CD4-positive, alpha-beta memory T cell (primary cell): Measurements from ENCODE around the gene TKTL1. TPM values are rescaled to one million over a fixed set of nuclear protein-coding genes. Genes with fewer than 3 reads are reported as not detected.

Experiments
- CTCF ChIA-PET: fragments of 350-600 bp; sonication (Branson Sonifier 250); formaldehyde crosslinking; loops from one replicate; lab custom pipeline; 2021; ENCODE audit warnings: inconsistent platforms; ENCODE audit not compliant: partially characterized antibody; lab: Charles Lee
- POLR2A ChIA-PET: fragments of 350-600 bp; sonication (Branson Sonifier 250); formaldehyde crosslinking; loops from one replicate; lab custom pipeline; 2021; ENCODE audit not compliant: partially characterized antibody; lab: Charles Lee
- DNase-seq, 5 donors: peaks; one replicate each; pipeline versions ENCODE4 v3.0.0 to v3.0.0-alpha.2; 2020 to 2022; ENCODE audit warnings: mixed read lengths in 1 of 5
- H3K27ac ChIP-seq: one replicate; pipeline ENCODE4 v1.7.0; 2013; ENCODE audit warnings: low read depth, low read length
- H3K27me3 ChIP-seq: 2 replicates; pipeline ENCODE4 v1.7.0; 2013; ENCODE audit warnings: mild to moderate bottlenecking, low read length, moderate library complexity; ENCODE audit not compliant: insufficient read depth
- H3K36me3 ChIP-seq: 2 replicates; pipeline ENCODE4 v1.7.0; 2013; ENCODE audit warnings: mild to moderate bottlenecking, low read length, moderate library complexity; ENCODE audit not compliant: insufficient read depth
- H3K4me1 ChIP-seq: 2 replicates; pipeline ENCODE4 v1.7.0; 2013; ENCODE audit warnings: mild to moderate bottlenecking, low read length, moderate library complexity; ENCODE audit not compliant: insufficient read depth
- H3K4me3 ChIP-seq, 2 donors: one replicate each; pipeline ENCODE4 v1.7.0; 2013; ENCODE audit warnings: low read length in 2 of 2, mild to moderate bottlenecking in 1 of 2
- H3K9me3 ChIP-seq, 2 donors: one replicate each; pipeline ENCODE4 v1.7.0; 2013; ENCODE audit warnings: low read length in 2 of 2, control low read depth in 1 of 2; ENCODE audit not compliant: control insufficient read depth in 1 of 2
- H3K27ac Mint-ChIP-seq, 7 donors: one replicate each; pipeline ENCODE4 v1.8.0; 2020 to 2021; ENCODE audit warnings: mixed read lengths in 7 of 7, mild to moderate bottlenecking in 6 of 7, inconsistent platforms in 3 of 7, moderate library complexity in 3 of 7
- H3K27me3 Mint-ChIP-seq, 2 donors: one replicate each; pipeline ENCODE4 v1.8.0; 2020 to 2021; ENCODE audit warnings: mixed read lengths in 2 of 2
- H3K36me3 Mint-ChIP-seq, 2 donors: one replicate each; pipeline ENCODE4 v1.8.0; 2020 to 2021; ENCODE audit warnings: mixed read lengths in 2 of 2, inconsistent platforms in 1 of 2, mild to moderate bottlenecking in 1 of 2
- H3K4me1 Mint-ChIP-seq, 4 donors: one replicate each; pipeline ENCODE4 v1.8.0; 2020 to 2021; ENCODE audit warnings: mixed read lengths in 4 of 4, mild to moderate bottlenecking in 1 of 4
- H3K4me3 Mint-ChIP-seq, 8 donors: one replicate each; pipeline ENCODE4 v1.8.0; 2020 to 2021; ENCODE audit warnings: mixed read lengths in 8 of 8, mild to moderate bottlenecking in 7 of 8, moderate library complexity in 6 of 8, inconsistent platforms in 3 of 8
- H3K9me3 Mint-ChIP-seq, 8 donors: one replicate each; pipeline ENCODE4 v1.8.0; 2020 to 2021; ENCODE audit warnings: mixed read lengths in 8 of 8, mild to moderate bottlenecking in 5 of 8, inconsistent platforms in 3 of 8, moderate library complexity in 1 of 8
- intact Hi-C: fragments of 100-400 bp; cut with micrococcal nuclease; formaldehyde crosslinking; loops from one replicate; pipeline ENCODE4 v1.15.1; 2023
- polyA plus RNA-seq, 2 donors: library from polyadenylated mRNA; unstranded; fragments of 300-500 nt; fragmentation: Illumina TruSeq; gene quantifications; one replicate each; pipeline ENCODE4 v1.2.3, GENCODE V29; 2021
- total RNA-seq, 2 experiments: library from RNA; stranded (reverse); gene quantifications; one replicate each; pipeline ENCODE4 v1.2.3, GENCODE V29; 2021

TKTL1 gene
- total and polyA plus RNA-seq, 4 experiments from 2014 or later = 0.32 to 44.1 (median 10.6) TPM

- Histone ChIP-seq H3K9me3 (no peaks in the 10 kb centered on the region), H3K4me3 (peak overlapping the region; percentile 62 to 66), H3K27me3 (no peaks in the 10 kb centered on the region), H3K36me3 (no peaks in the 10 kb centered on the region), H3K4me1 (peaks cover 26% of the 10 kb centered on the region), H3K27ac (peak overlapping the region; percentile 99)
- Mint-ChIP-seq H3K36me3 (peaks cover 3 to 14% of the 10 kb centered on the region in 2 donors), H3K4me3 (peak overlapping the region; percentile 78 to 91 (median 83)), H3K27me3 (no peaks in the 10 kb centered on the region), H3K27ac (peak overlapping the region; percentile 90 to 95 (median 94)), H3K4me1 (peaks cover 4 to 23% (median 11%) of the 10 kb centered on the region in 4 donors), H3K9me3 (peaks cover 0 to 2% (median 0%) of the 10 kb centered on the region in 8 donors)
- intact Hi-C loops = loop anchor here (1.0 to 10.0 kb wide), 3 partner anchors 8 to 405 kb away; partner anchors contain the start of genes HCFC1, MECP2 and TMEM187
- no peak for DNase-seq
- ChIA-PET POLR2A (interaction anchor here (0.7 to 3.7 kb wide), 12 partner anchors 9 to 408 kb away, joined by 3 to 36 read pairs (median 4); partner anchors contain the start of genes G6PD, HCFC1 and RPL10), CTCF (interaction anchor here (2.5 kb wide), 1 partner anchor 9 kb away, joined by 5 read pairs; no protein-coding TSS in a partner anchor)
These were observed 84.0 kb downstream of the TKTL1 start for GRCh38 chrX:154379569-154379951.

Other genes starting within 250 kb of the TKTL1 start
- 100 to 1,000 TPM; 103 to 108 TPM for gene MECP2, start 198.1 kb upstream of the TKTL1 start, total RNA-seq
- gene MECP2, start 198.1 kb upstream of the TKTL1 start, polyA plus RNA-seq = 10 to 100 TPM in 1 of 2 donors, 1 to 10 TPM in 1; 9.5 to 26.5 TPM
- gene OPN1LW, start 151.6 kb upstream of the TKTL1 start, total RNA-seq = not detected
- not detected for gene OPN1LW, start 151.6 kb upstream of the TKTL1 start, polyA plus RNA-seq
- not detected for gene OPN1MW, start 113.2 kb upstream of the TKTL1 start, total RNA-seq
- gene OPN1MW, start 113.2 kb upstream of the TKTL1 start, polyA plus RNA-seq = not detected
- gene OPN1MW2, start 76.0 kb upstream of the TKTL1 start, total RNA-seq = not detected
- not detected for gene OPN1MW2, start 76.0 kb upstream of the TKTL1 start, polyA plus RNA-seq
- gene OPN1MW3, start 38.2 kb upstream of the TKTL1 start, total RNA-seq = not detected
- gene OPN1MW3, start 38.2 kb upstream of the TKTL1 start, polyA plus RNA-seq = not detected
- gene TEX28, start 671 bp upstream of the TKTL1 start, total RNA-seq = not detected
- gene TEX28, start 671 bp upstream of the TKTL1 start, polyA plus RNA-seq = not detected
- gene FLNA, start 78.8 kb downstream of the TKTL1 start, total RNA-seq = 100 to 1,000 TPM; 839 to 871 TPM
- gene FLNA, start 78.8 kb downstream of the TKTL1 start, polyA plus RNA-seq = 100 to 1,000 TPM in 1 of 2 donors, 10 to 100 TPM in 1; 87.4 to 683 TPM
- gene EMD, start 83.5 kb downstream of the TKTL1 start, total RNA-seq = 10 to 100 TPM; 84.3 to 88.7 TPM
- gene EMD, start 83.5 kb downstream of the TKTL1 start, polyA plus RNA-seq = 10 to 100 TPM; 30.3 to 38.2 TPM
- gene RPL10, start 102.6 kb downstream of the TKTL1 start, total RNA-seq = 1,000 to 10,000 TPM; 5,157 to 5,386 TPM
- gene RPL10, start 102.6 kb downstream of the TKTL1 start, polyA plus RNA-seq = 1,000 to 10,000 TPM; 4,018 to 5,740 TPM
- 10 to 100 TPM; 25.3 to 26.3 TPM for gene DNASE1L1, start 113.5 kb downstream of the TKTL1 start, total RNA-seq
- 10 to 100 TPM; 14.0 to 16.2 TPM for gene DNASE1L1, start 113.5 kb downstream of the TKTL1 start, polyA plus RNA-seq
- 100 to 1,000 TPM; 139 to 141 TPM for gene TAFAZZIN, start 115.7 kb downstream of the TKTL1 start, total RNA-seq
- 10 to 100 TPM; 47.3 to 48.2 TPM for gene TAFAZZIN, start 115.7 kb downstream of the TKTL1 start, polyA plus RNA-seq
- 10 to 100 TPM; 60.4 to 62.6 TPM for gene ATP6AP1, start 132.9 kb downstream of the TKTL1 start, total RNA-seq
- 100 to 1,000 TPM; 114 to 149 TPM for gene ATP6AP1, start 132.9 kb downstream of the TKTL1 start, polyA plus RNA-seq
- gene GDI1, start 141.4 kb downstream of the TKTL1 start, total RNA-seq = 100 to 1,000 TPM; 212 to 220 TPM
- gene GDI1, start 141.4 kb downstream of the TKTL1 start, polyA plus RNA-seq = 10 to 100 TPM; 48.2 to 63.9 TPM
- 10 to 100 TPM; 65.2 to 70.3 TPM for gene FAM50A, start 148.3 kb downstream of the TKTL1 start, total RNA-seq
- gene FAM50A, start 148.3 kb downstream of the TKTL1 start, polyA plus RNA-seq = 10 to 100 TPM; 35.6 to 68.1 TPM
- gene PLXNA3, start 162.5 kb downstream of the TKTL1 start, total RNA-seq = 10 to 100 TPM; 78.8 to 90.3 TPM
- gene PLXNA3, start 162.5 kb downstream of the TKTL1 start, polyA plus RNA-seq = 1 to 10 TPM in 1 of 2 donors, under 1 TPM in 1; 0.29 to 1.2 TPM
- 10 to 100 TPM; 18.5 to 19.3 TPM for gene LAGE3, start 183.5 kb downstream of the TKTL1 start, total RNA-seq
- 10 to 100 TPM; 46.0 to 58.0 TPM for gene LAGE3, start 183.5 kb downstream of the TKTL1 start, polyA plus RNA-seq
- 10 to 100 TPM; 33.2 to 41.3 TPM for gene UBL4A, start 190.8 kb downstream of the TKTL1 start, total RNA-seq
- gene UBL4A, start 190.8 kb downstream of the TKTL1 start, polyA plus RNA-seq = 10 to 100 TPM; 56.9 to 66.8 TPM
- 10 to 100 TPM; 22.5 to 23.7 TPM for gene SLC10A3, start 194.8 kb downstream of the TKTL1 start, total RNA-seq
- gene SLC10A3, start 194.8 kb downstream of the TKTL1 start, polyA plus RNA-seq = 10 to 100 TPM; 61.4 to 62.3 TPM
- 10 to 100 TPM; 51.0 to 51.8 TPM for gene FAM3A, start 220.4 kb downstream of the TKTL1 start, total RNA-seq
- 10 to 100 TPM; 18.4 to 20.2 TPM for gene FAM3A, start 220.4 kb downstream of the TKTL1 start, polyA plus RNA-seq